CD14-positive monocyte (primary cell): ENCODE measurements around the gene CA5A. TPM values are rescaled to one million over a fixed set of nuclear protein-coding genes. Genes with fewer than 3 reads are reported as not detected.
"Not testable (repeated sequence)": the region's sequence is repeated elsewhere in the genome, so short reads cannot be mapped to it uniquely, and the experiment has no call there.

Experiments used
- DNase-seq, 3 donors: peaks; one replicate each; pipeline ENCODE4 v3.0.0-alpha.2; 2011 to 2022
- H2AFZ ChIP-seq: 2 replicates; pipeline ENCODE4 v1.6.0; 2012; ENCODE audit warnings: mild to moderate bottlenecking, low read depth, low read length, inconsistent platforms; ENCODE audit not compliant: insufficient read depth, poor library complexity, severe bottlenecking
- H3K27ac ChIP-seq, 2 donors: 1 replicate in 1 of 2; 2 replicates in 1 of 2; pipeline ENCODE4 v1.5.1; 2012 to 2013; ENCODE audit warnings: low read length in 2 of 2, control low read depth in 1 of 2, inconsistent platforms in 1 of 2, low read depth in 1 of 2, mild to moderate bottlenecking in 1 of 2
- H3K27me3 ChIP-seq, 2 donors: one replicate each; pipeline versions ENCODE4 v1.6.0 to v1.6.1; 2011 to 2013; ENCODE audit warnings: low read length in 2 of 2; ENCODE audit not compliant: control insufficient read depth in 2 of 2, insufficient read depth in 2 of 2
- H3K36me3 ChIP-seq, 2 donors: replicated peaks in 1 of 2; 1 replicate in 1 of 2; 2 replicates in 1 of 2; pipeline versions ENCODE4 v1.5.1 to v1.6.1; 2012 to 2013; ENCODE audit warnings: low read length in 2 of 2, control low read depth in 1 of 2, inconsistent platforms in 1 of 2, mild to moderate bottlenecking in 1 of 2; ENCODE audit not compliant: insufficient read depth in 2 of 2, control insufficient read depth in 1 of 2
- H3K4me1 ChIP-seq, 2 donors: 1 replicate in 1 of 2; 2 replicates in 1 of 2; pipeline versions ENCODE4 v1.5.1 to v1.6.1; 2012 to 2013; ENCODE audit warnings: low read length in 2 of 2, control low read depth in 1 of 2, inconsistent platforms in 1 of 2, mild to moderate bottlenecking in 1 of 2, moderate library complexity in 1 of 2; ENCODE audit not compliant: insufficient read depth in 2 of 2, control insufficient read depth in 1 of 2
- H3K4me2 ChIP-seq: replicated peaks from 2 replicates; pipeline ENCODE3; 2012; ENCODE audit warnings: low read length, moderate library complexity, mild to moderate bottlenecking; ENCODE audit not compliant: poor library complexity, severe bottlenecking; ENCODE audit errors: extremely low read depth
- H3K4me3 ChIP-seq, 3 experiments: fragments of 200-600 bp in 1 of 3; sonication (generic) in 1 of 3; replicated peaks in 1 of 3; 1 replicate in 2 of 3; 2 replicates in 1 of 3; pipeline ENCODE4 v1.5.1; 2011 to 2013; ENCODE audit warnings: low read length in 3 of 3, mild to moderate bottlenecking in 3 of 3, control low read depth in 2 of 3, low read depth in 2 of 3, inconsistent platforms in 1 of 3, moderate library complexity in 1 of 3
- H3K79me2 ChIP-seq: 2 replicates; pipeline ENCODE4 v1.6.0; 2012; ENCODE audit warnings: mild to moderate bottlenecking, control low read depth, inconsistent platforms, low read length, moderate library complexity; ENCODE audit not compliant: insufficient read depth
- H3K9ac ChIP-seq: 2 replicates; pipeline ENCODE4 v1.6.0; 2017; ENCODE audit warnings: low read length, mild to moderate bottlenecking; ENCODE audit not compliant: insufficient read depth, poor library complexity, severe bottlenecking
- H3K9me3 ChIP-seq, 2 donors: replicated peaks in 1 of 2; 1 replicate in 1 of 2; 2 replicates in 1 of 2; pipeline versions ENCODE4 v1.5.1 to v1.6.1; 2012 to 2013; ENCODE audit warnings: low read length in 2 of 2, control low read depth in 1 of 2; ENCODE audit not compliant: control insufficient read depth in 1 of 2, insufficient read depth in 1 of 2
- H4K20me1 ChIP-seq: 2 replicates; pipeline ENCODE4 v1.6.0; 2012; ENCODE audit warnings: mild to moderate bottlenecking, low read length, control low read depth, moderate library complexity; ENCODE audit not compliant: insufficient read depth
- H3K27ac Mint-ChIP-seq, 7 donors: one replicate each; pipeline ENCODE4 v1.8.0; 2020; ENCODE audit warnings: mild to moderate bottlenecking in 7 of 7, mixed read lengths in 7 of 7, moderate library complexity in 6 of 7, inconsistent platforms in 2 of 7
- H3K27me3 Mint-ChIP-seq, 3 donors: one replicate each; pipeline ENCODE4 v1.8.0; 2021 to 2022; ENCODE audit warnings: low read depth in 3 of 3, mild to moderate bottlenecking in 3 of 3, mixed read lengths in 3 of 3, moderate library complexity in 3 of 3, inconsistent platforms in 1 of 3
- H3K36me3 Mint-ChIP-seq, 2 donors: one replicate each; pipeline ENCODE4 v1.8.0; 2020; ENCODE audit warnings: mixed read lengths in 2 of 2, inconsistent platforms in 1 of 2, mild to moderate bottlenecking in 1 of 2
- H3K4me1 Mint-ChIP-seq: one replicate; pipeline ENCODE4 v1.8.0; 2020; ENCODE audit warnings: mild to moderate bottlenecking, mixed read lengths
- H3K4me3 Mint-ChIP-seq, 2 donors: one replicate each; pipeline ENCODE4 v1.8.0; 2020; ENCODE audit warnings: mild to moderate bottlenecking in 2 of 2, mixed read lengths in 2 of 2, moderate library complexity in 1 of 2
- H3K9me3 Mint-ChIP-seq, 7 donors: one replicate each; pipeline ENCODE4 v1.8.0; 2020 to 2022; ENCODE audit warnings: mixed read lengths in 7 of 7, mild to moderate bottlenecking in 6 of 7, moderate library complexity in 6 of 7, inconsistent platforms in 2 of 7
- CTCF ChIP-seq: fragments of 200-600 bp; IDR thresholded peaks from one replicate; pipeline ENCODE4 v1.8.0; 2022; ENCODE audit warnings: antibody characterized with exemption, mild to moderate bottlenecking
- WGBS: methylation state at CpG from one replicate; pipeline ENCODE4 v1.1.5; 2013; ENCODE audit warnings: missing lambda C conversion rate; ENCODE audit not compliant: insufficient coverage; 5-methylcytosine and 5-hydroxymethylcytosine counted together
- intact Hi-C, 2 donors: fragments of 100-400 bp; cut with micrococcal nuclease; formaldehyde crosslinking; loops; one replicate each; pipeline versions ENCODE4 v1.15.0 to v1.15.1; 2023
- polyA plus RNA-seq, 3 donors: library from polyadenylated mRNA; depleted of rRNA in 1 of 3; unstranded in 2 of 3; stranded (reverse) in 1 of 3; fragments of 300-500 nt in 2 of 3; fragments of >200 nt in 1 of 3; fragmentation: Illumina TruSeq in 2 of 3; gene quantifications; 1 replicate in 2 of 3; 2 replicates in 1 of 3; pipeline ENCODE4 v1.2.3, GENCODE V29; 2012 to 2021

Gene CA5A
- polyA plus RNA-seq, 3 donors, result not detected

- H3K4me2 ChIP-seq, H3K4me3 Mint-ChIP-seq, H3K9ac ChIP-seq, H3K9me3 ChIP-seq, H2AFZ ChIP-seq, H3K9me3 Mint-ChIP-seq, H3K27me3 Mint-ChIP-seq, H3K27ac ChIP-seq, DNase-seq, H3K27me3 ChIP-seq, H3K4me1 ChIP-seq, intact Hi-C loops, H3K4me1 Mint-ChIP-seq, H3K79me2 ChIP-seq, H3K4me3 ChIP-seq: not testable (repeated sequence)
- Histone ChIP-seq H3K36me3 (peaks cover 41 to 81% of the 10 kb centered on the region in 2 donors), H4K20me1 (peaks cover 13% of the 10 kb centered on the region)
- Mint-ChIP-seq H3K36me3 (peaks cover 74 to 90% of the 10 kb centered on the region in 2 donors), H3K27ac (peak overlapping the region in 1 of 7 donors; percentile 73)
- 73% methylated on average over 5 of the region's 12 CpGs for WGBS
Observed at GRCh38 chr16:87979911-87980630, 43.7 kb upstream of the CA5A start.

- Mint-ChIP-seq H3K4me3 (no peak overlapping the region), H3K27me3 (peaks cover 0 to 3% (median 2%) of the 10 kb centered on the region in 3 donors), H3K4me1 (peaks cover 10% of the 10 kb centered on the region), H3K9me3 (peaks cover 0 to 3% (median 0%) of the 10 kb centered on the region in 7 donors), H3K27ac (peak overlapping the region in 3 of 7 donors; percentile 46 to 85 (median 77)), H3K36me3 (peaks cover 72 to 89% of the 10 kb centered on the region in 2 donors)
- H3K4me3 ChIP-seq, result no peak overlapping the region
- H3K4me2 ChIP-seq, result no peak overlapping the region
- no peak overlapping the region for H3K9ac ChIP-seq
- WGBS, result 98% methylated on average over 4 of the region's 8 CpGs
- no peaks in the 10 kb centered on the region for H3K4me1 ChIP-seq
- H3K9me3 ChIP-seq, result no peaks in the 10 kb centered on the region
- peaks cover 37 to 79% of the 10 kb centered on the region in 2 donors for H3K36me3 ChIP-seq
- no peaks in the 10 kb centered on the region for H3K27me3 ChIP-seq
- no peak overlapping the region for H3K27ac ChIP-seq
- no peak for TF ChIP-seq CTCF
- DNase-seq, result no peak
- peaks cover 20% of the 10 kb centered on the region for H4K20me1 ChIP-seq
- intact Hi-C loops, result no loop called here
- H3K79me2 ChIP-seq, result peaks cover 9% of the 10 kb centered on the region
- no peak overlapping the region for H2AFZ ChIP-seq
Observed at GRCh38 chr16:87979352-87979751, 43.0 kb upstream of the CA5A start.
